HG03520 (cell line): ENCODE measurements around the gene NEK8.
A peak's percentile ranks its signal among the peaks of the same experiment; 100 is the strongest.

Experiments used
- ATAC-seq: cut with Tn5 transposase; IDR thresholded peaks from one replicate; pipeline ENCODE4 v1.9.1; 2021; ENCODE audit warnings: mild to moderate bottlenecking, moderate library complexity; ENCODE audit not compliant: unreplicated experiment

NEK8 gene

GRCh38 chr17:28744104-28744971 lies 15.8 kb downstream of the NEK8 start:
- peak; percentile 13 for ATAC-seq

DNA sequence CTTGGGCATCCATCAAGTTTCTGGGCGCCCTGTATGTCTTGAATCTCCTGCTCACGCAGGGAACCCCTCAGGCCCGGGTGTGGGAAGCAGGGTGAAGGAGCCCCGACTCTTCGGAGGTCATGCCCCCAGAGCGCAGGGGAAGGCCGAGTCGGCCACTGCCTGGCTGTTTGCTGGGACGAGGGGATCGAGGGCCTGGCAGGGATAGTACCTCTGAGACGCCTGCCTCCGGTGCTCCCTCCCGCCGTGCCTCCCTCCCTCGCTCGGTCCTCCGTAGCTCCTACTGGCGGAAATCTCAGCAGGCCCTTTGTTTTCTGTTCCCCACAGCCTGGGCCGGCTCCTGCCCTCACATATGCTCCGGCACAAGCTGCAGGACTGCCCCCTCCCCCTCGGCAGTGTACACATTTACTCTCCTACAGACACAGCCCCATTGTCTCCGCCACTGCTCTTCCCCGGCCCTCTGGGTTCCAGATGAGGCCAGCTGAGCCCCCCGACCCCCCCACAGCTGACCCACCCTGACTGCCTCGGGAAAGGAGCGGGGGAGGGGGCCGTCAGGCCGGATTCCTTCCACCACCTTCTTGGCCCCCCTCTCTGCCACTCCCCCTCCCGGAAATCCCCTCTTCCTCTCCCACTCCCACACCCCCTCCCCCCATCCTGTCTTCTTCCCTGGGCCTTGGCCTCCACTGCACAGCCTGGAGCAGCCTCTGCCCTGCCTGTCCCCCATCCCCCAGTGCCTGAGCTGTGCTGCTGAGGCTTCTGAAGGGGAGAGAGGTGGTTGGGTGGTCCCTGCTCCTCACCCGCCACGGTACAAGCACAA lies 16.6 kb downstream of the NEK8 start:
- ATAC-seq = no peak

- no peak for ATAC-seq
These were observed 17.3 kb downstream of the NEK8 start for GRCh38 chr17:28745786-28746411.

GRCh38 chr17:28746611-28747050 lies 18.0 kb downstream of the NEK8 start:
- ATAC-seq = no peak

DNA sequence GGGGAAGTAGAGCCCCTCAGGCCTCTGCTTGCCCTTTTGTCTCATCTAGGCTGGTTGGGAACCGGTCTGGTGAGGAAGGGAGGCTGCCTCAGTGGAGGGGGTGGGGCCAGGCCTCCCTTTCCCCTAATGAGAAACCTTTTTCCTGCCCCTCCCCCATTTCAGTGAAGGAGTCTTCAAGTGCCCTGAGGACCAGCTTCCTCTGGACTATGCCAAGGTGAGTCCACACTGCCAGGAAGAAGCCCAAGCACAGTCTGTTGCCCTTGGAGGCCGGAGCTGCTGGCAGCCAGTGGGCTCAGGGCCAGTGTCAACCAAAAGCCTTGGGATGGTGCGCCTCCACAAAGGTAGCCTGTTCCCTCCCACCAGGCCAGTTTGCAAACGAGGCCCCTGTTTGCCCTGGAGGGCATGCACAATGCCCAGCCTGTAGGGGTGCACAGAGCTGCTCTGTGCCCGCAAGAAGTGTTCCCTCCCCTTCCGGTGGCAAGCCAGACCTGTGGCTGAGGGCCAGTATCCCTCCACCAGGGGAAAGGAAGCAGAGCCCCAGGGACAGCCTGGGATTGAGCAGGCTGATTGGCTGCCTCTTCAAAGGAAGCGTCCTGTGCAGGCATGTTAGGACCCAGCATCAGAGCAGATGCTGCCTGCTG lies 18.6 kb downstream of the NEK8 start:
- no peak for ATAC-seq

DNA sequence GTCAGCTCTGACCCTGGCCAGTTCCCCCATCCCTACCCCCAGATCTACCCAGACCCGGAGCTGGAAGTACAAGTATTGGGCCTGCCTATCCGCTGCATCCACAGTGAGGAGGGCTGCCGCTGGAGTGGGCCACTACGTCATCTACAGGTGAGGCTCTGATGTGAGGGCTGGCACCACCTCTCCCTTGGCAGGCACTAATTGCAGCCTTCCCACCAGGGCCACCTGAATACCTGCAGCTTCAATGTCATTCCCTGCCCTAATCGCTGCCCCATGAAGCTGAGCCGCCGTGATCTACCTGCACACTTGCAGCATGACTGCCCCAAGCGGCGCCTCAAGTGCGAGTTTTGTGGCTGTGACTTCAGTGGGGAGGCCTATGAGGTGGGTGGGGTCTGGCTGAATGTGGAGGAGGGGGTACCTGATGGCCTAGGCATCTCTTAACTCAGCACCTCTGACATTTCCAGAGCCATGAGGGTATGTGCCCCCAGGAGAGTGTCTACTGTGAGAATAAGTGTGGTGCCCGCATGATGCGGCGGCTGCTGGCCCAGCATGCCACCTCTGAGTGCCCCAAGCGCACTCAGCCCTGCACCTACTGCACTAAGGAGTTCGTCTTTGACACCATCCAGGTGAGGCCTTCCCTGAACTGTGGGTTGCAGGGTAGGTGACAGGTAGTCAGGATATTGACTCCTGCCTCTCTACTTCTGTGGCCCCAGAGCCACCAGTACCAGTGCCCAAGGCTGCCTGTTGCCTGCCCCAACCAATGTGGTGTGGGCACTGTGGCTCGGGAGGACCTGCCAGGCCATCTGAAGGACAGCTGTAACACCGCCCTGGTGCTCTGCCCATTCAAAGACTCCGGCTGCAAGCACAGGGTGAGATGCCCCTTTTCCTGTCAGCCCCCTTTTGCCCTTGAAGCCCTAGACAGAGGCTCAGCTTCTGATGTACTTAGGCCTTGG lies 19.5 kb downstream of the NEK8 start:
- no peak for ATAC-seq

DNA sequence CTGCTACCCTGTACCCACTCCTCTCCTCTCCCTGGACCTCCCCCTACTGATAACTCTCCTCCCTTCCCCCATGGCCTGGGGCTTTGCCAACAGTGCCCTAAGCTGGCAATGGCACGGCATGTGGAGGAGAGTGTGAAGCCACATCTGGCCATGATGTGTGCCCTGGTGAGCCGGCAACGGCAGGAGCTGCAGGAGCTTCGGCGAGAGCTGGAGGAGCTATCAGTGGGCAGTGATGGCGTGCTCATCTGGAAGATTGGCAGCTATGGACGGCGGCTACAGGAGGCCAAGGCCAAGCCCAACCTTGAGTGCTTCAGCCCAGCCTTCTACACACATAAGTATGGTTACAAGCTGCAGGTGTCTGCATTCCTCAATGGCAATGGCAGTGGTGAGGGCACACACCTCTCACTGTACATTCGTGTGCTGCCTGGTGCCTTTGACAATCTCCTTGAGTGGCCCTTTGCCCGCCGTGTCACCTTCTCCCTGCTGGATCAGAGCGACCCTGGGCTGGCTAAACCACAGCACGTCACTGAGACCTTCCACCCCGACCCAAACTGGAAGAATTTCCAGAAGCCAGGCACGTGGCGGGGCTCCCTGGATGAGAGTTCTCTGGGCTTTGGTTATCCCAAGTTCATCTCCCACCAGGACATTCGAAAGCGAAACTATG lies 20.4 kb downstream of the NEK8 start:
- ATAC-seq = no peak

GRCh38 chr17:28749516-28750177 lies 21.1 kb downstream of the NEK8 start:
- no peak for ATAC-seq

DNA sequence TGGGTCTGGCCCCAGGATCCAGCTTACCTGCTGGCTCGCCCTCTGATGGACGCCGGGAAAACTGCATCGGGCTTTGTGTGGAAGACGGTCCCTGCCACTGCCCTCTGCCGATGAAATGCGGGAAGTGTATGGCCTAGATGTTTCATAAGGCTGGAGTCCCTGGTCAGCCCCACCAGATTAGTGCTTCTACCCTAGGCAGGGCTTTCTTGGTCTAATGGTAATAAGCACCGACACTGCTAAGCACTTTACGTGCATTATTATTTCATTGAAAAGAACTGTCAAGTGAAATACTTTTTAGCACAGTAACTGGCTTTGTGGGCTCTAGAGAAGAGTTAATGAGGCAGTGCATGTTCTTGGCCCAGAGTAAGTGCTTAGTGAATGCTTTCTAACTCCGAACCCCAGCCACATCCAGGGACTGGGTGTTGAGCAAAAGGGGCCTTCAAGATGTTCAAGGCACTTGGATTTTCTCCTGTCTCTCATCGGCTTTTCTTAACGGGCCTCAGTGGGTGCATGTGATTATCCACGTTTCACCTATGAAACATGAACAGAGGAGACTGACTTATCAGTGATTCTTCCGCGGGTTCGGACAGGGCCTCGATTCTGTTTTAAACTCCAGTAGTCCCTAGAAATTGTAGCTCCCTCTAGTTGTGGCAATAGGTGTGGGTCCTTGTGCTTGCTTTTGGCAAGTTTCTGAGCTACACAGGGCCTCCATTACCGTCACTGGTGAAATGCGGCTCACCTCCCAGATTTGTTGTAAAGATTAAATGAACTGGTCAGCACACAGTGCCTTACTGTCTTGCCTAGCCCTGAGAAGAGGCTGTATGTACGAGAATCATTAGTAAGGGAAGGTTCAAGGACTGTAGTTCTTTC lies 21.8 kb downstream of the NEK8 start:
- peak; percentile 76 for ATAC-seq

- ATAC-seq = no peak
These were observed 23.2 kb downstream of the NEK8 start for GRCh38 chr17:28751600-28752366.

DNA sequence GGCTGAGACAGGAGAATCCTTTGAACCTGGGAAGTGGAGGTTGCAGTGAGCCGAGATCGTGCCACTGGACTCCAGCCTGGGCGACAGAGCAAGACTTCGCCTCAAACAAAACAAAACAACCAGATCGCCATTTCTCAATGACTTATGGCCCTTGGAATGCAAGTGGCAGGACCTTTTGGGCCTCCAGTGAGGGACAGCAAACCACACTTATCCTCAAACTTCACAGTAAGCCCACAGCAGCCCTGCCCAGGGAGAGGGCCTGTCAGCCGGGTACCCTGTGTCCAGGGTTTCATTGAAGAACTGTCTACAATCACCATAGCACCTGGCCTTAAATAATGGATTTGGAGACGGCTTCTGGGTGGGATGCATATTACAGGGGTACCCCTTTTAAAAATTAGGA lies 26.9 kb downstream of the NEK8 start:
- no peak for ATAC-seq

DNA sequence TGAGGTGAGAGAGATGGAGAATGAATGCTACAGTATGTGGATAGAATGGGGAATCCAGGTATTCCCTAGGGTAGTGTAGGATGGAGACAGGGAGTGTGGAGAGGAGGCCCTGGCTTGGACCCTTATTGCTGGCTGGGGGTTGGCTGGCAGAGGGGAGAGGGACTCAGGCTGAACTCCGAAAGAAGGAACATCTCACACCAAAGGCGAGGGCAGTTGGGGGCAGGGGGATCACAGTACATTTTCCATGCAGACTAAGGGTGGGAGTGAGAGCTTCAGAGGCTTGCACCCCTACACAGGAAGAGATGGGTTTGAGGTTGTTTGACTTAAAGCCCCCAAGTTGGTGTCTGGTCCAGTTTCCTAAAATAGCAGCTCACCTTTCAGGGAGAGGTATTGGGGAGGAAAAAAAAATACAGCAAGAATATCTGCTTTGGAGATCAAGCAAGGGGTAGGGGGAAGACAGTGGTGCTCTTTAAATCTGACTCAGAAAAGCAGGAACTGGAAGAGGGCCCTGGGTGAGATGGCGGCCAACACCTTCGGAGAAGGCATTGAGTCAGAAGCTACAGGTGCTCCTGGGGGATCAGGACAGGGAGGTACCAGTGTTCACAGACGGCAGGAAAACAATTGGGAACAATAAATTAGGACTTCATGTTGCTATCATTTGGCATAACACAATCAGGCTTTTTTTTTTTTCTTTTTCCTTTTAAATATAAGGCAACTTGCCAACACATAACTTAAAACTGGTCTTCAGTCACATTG lies 27.6 kb downstream of the NEK8 start:
- no peak for ATAC-seq

DNA sequence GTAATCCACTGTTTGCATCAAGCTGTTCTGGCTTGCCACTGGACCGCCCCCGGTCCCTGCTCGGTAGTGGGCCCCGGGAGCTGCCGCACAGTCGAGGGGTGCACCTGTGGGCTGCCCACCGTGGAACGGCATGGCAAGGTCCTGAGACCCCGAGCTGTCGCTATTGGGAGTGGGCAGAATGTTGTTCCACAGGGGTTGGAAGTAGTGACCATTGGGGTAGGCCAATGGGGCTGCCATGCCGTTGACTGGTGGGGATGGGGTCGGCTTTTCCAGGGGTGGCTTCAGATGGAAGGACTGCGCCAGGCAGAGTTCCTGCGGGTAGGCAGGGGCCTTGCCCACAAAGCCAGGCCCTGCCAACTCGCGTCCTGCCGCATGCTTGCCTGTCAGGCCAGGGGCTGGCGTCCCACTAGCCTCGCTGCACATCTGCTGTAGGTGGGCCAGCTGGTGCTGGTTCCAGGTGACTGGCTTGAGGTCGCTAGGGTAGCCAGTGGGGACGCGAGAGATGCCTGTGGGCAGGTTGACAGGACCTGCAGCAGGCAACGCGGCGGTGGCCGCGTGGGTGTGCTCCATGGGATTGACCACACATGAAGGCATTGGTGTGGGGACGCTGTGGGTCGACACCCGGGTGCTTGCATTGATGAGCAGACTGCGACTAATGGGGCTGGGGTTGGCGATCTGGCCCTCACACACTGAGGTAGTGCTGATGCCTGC lies 30.0 kb downstream of the NEK8 start:
- ATAC-seq = no peak

DNA sequence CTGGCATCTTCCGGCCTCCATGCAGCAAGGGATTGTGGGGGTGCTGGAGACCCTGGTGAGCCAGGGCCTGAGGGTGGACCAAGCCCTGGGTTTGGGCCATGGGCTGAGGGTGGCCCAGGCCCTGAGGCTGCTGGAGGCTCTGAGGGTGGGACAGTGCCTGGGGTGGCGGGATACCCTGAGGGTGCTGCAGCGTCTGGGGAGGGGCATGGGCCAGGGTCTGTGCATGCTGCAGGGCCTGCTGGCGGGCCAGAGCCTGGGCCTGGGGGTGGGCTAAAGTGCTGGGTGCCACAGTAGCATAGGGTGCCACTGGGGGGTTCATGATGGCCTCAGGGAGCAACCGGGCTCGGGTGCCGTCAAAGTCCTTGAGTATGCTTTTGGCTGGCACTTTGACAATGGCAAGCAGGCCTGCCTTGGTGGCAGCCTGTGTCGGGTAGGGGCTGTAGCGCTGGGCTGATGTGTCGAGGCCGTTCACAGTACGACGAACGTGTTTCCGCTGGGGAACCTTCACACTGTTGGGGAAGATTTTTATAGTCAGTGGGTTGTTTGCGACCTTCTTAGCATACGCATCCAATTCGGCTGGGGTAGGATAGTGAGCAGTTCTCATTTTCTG lies 30.8 kb downstream of the NEK8 start:
- no peak for ATAC-seq
